Muscle layer of duodenum (tissue), 2 donors: Measurements from ENCODE around the gene AK8.

Experiments used
- H3K27ac ChIP-seq: one replicate; pipeline ENCODE4 v1.7.0; 2013; ENCODE audit warnings: mild to moderate bottlenecking, low read length
- H3K27me3 ChIP-seq: one replicate; pipeline ENCODE4 v1.7.0; 2013; ENCODE audit warnings: low read depth, mild to moderate bottlenecking, control low read depth, low read length
- H3K36me3 ChIP-seq, 2 donors: one replicate each; pipeline ENCODE4 v1.7.0; 2013; ENCODE audit warnings: low read length in 2 of 2, control low read depth in 1 of 2, mild to moderate bottlenecking in 1 of 2; ENCODE audit not compliant: insufficient read depth in 2 of 2, control insufficient read depth in 1 of 2
- H3K4me1 ChIP-seq, 2 donors: one replicate each; pipeline ENCODE4 v1.7.0; 2013; ENCODE audit warnings: low read length in 2 of 2, mild to moderate bottlenecking in 2 of 2, control low read depth in 1 of 2, moderate library complexity in 1 of 2; ENCODE audit not compliant: insufficient read depth in 2 of 2, control insufficient read depth in 1 of 2
- H3K4me3 ChIP-seq, 2 donors: one replicate each; pipeline ENCODE4 v1.7.0; 2013; ENCODE audit warnings: low read length in 2 of 2, low read depth in 1 of 2, mild to moderate bottlenecking in 1 of 2
- H3K9me3 ChIP-seq, 2 donors: one replicate each; pipeline ENCODE4 v1.7.0; 2013; ENCODE audit warnings: low read length in 2 of 2, control low read depth in 1 of 2, mild to moderate bottlenecking in 1 of 2; ENCODE audit not compliant: control insufficient read depth in 1 of 2
- donor health status: healthy.

AK8 gene

DNA sequence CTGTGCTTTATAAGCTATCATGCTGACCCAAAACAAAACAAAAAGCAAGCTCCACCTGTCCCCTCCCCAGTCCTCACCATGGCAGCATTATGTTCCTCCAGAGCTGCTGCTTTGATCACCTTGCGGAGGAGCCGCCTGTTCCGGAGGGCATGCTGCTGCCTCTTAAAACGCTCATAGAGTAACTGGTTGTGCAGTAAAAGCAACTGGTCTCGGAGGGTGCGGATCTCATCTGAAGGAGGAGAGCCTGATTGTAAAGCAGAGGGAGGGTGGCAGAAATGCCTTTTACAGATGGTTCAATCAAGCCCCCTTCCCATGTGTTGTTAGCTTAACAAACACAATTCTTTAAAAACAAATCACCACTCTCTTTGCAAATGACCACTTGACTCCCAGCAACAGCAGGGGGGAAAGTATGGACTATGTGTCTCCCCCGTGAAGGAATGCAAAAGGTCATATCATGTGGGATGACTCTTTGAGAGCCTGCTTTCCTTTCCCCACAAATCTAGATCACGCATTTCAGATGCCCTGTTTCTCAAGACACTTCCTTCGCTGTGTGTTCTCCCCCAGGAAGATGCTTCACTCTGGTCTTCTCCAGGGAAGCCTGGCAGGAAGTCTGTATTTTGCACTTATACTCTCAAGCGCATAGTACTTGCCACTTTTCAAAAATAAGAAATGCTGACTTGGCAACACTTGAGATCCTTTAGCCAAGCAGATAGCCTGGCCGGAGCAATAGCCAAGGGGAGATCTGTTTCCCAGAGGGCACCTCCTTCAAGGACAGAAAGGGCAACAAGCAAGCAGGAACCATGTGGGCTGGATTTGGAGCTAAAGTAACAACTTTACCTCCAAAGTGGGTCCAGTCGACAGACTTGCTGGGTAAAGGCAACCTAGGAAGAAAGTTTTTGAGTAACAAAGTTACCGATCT, 25.7 kb upstream of the AK8 start:
- H3K27me3 ChIP-seq: no peaks in the 10 kb centered on the region
- no peaks in the 10 kb centered on the region for H3K4me1 ChIP-seq
- no peak overlapping the region for H3K4me3 ChIP-seq
- no peaks in the 10 kb centered on the region for H3K9me3 ChIP-seq
- no peak overlapping the region for H3K27ac ChIP-seq
- H3K36me3 ChIP-seq: peaks cover 63 to 75% of the 10 kb centered on the region in 2 donors

DNA sequence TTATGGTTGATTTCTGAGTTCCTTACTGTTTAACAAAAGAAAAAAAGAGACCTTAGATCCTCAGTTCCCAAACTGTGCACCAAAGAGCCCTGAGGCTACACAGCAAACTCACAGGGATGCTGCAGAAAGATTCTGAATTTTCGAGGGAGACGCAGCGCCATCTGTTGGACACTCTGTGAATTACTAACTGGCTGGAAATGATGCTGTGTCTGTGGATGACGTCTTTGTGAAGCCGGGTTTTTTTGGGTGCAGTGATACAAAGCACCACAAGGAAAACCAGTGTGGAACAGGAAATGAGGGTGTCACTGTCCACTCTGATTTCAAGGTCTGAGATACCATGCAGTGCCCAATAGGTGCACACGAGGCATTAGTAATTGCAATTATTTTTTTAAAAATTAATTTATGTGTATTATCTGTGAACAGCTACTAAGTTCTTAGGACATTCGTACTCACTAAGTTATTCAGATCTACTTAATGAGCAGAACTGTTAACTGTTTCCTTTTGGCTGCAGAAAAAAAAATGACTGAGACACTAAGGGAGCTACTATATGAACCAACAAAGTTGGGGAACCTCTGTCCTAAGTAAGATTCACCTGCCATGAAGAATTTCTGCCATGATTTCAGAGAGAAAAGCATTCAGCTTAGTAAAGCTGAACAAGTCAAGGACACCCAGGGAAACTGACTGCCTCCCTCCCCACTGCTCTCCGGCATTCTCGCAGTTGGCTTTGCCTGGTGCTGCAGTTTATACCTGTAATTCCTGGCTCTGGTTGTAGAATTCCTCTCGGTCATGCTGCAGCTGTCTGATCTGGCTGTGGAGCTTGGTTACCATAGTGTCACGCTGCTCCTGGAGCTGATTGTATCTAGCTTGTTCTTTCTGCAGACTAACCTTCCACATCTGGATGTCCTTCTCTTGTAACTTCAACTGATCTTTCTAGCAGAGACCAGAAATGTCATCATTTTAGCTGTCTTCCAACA, 24.1 kb upstream of the AK8 start:
- H3K27ac ChIP-seq: no peak overlapping the region
- H3K27me3 ChIP-seq: no peaks in the 10 kb centered on the region
- H3K4me3 ChIP-seq: no peak overlapping the region
- H3K9me3 ChIP-seq: no peaks in the 10 kb centered on the region
- no peaks in the 10 kb centered on the region for H3K4me1 ChIP-seq
- peaks cover 74 to 82% of the 10 kb centered on the region in 2 donors for H3K36me3 ChIP-seq

DNA sequence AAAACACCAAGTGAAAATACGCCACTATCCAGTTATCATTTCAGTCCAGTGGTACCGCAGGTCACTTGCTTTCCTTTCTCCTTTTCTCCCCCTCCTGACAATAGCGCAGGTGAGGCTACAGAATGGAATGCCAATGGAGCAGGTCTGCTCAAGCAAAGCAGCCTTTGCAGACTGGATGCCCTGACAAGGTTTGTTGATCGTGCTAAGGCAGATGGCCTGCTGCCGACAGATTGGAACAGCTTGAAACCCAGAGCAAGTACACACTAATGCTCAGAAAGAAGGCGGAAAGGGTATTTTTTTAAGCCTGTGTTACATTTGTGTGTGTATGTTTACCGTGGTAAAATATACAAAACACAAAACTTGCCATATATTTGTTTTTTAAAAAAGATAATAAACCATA, 20.0 kb upstream of the AK8 start:
- Histone ChIP-seq H3K36me3 (peaks cover 69 to 80% of the 10 kb centered on the region in 2 donors), H3K9me3 (no peaks in the 10 kb centered on the region), H3K27ac (no peak overlapping the region), H3K4me1 (no peaks in the 10 kb centered on the region), H3K27me3 (no peaks in the 10 kb centered on the region), H3K4me3 (no peak overlapping the region)

DNA sequence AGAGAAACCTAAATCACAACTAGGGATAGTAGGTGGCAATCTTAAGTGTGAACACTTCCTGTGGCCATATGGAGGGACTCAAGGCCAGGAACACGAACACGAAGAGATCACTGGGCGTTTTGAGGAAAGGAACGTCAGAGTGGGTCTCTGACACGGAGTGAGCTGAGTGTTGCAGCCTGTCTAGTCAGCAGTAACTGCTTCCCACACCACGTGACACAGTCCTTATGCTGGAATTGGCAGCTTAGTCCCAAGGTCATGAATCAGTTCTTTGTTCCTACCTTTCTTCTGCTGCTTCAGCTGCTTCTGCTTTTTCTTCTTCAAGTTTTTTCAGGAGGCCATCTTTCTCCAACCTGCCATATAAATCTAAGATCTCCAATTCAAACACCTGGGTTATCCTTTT, 18.8 kb upstream of the AK8 start:
- Histone ChIP-seq H3K27me3 (no peaks in the 10 kb centered on the region), H3K9me3 (no peaks in the 10 kb centered on the region), H3K27ac (no peak overlapping the region), H3K4me3 (no peak overlapping the region), H3K36me3 (peaks cover 68 to 84% of the 10 kb centered on the region in 2 donors), H3K4me1 (no peaks in the 10 kb centered on the region)

DNA sequence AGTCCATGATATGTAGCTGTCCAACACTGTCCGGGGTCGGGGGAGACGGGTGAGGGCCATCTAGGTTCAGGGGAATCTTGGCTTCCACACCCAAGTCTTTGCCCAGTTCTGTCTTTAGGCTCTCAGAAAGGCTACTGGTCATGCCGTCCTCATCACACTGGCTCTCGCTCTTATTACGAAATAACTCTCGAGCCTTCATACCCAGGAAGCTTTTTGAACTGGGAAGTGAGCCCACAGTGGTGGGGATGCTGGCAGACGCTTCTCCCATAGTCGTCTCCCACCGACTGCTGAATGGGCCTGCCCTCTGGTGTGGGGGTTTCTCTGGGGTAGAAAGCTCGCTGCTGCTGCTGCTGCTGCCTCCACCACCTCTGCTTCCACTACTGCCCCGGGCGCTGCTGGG, 18.2 kb upstream of the AK8 start:
- no peaks in the 10 kb centered on the region for H3K27me3 ChIP-seq
- H3K4me3 ChIP-seq: no peak overlapping the region
- peaks cover 64 to 82% of the 10 kb centered on the region in 2 donors for H3K36me3 ChIP-seq
- H3K4me1 ChIP-seq: no peaks in the 10 kb centered on the region
- no peak overlapping the region for H3K27ac ChIP-seq
- H3K9me3 ChIP-seq: no peaks in the 10 kb centered on the region

DNA sequence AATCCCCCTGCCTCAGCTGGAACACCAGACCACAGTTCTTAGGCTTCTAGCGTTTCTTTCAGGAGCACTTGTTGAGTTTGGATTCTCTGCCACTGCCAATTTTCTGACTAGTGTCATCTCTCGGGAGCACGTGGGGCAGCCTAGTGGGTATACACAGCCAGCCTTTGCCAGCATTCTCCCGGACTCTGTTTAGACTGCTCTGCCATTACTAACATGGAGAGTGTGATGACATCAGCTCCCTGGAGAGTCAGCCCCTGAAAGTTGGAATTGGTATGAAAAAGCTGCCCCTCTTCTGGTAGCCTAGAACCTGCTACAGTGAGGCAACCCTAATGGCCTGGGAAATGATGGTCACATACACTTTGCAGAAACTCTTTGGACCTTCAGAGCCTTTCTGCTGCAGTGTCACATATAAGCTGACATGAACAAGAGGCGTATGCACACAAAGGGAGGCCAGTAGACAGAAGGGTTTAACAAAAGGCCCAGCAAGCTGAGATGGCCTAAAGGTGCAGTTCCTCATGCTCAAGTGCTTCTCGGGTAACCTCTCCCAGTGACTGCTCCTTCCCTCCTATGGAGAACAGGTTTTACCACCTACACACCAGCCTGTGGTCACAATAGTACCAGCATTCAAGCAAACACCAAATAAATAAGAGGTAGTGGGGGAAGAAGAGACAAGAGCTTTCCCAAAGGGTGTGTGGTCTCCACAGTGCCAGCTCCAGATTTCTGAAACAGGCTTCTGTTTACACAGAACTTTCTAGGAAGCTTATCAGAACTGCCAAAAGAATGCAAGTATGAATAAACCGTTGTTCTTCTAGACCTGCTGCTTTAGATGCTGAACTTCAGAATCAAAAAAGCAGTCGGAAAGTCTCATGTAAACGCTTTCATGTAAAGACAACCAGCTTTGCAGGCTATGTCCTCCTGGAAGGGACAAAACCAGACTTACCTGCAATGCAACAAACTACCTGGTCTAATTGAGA, 17.1 kb upstream of the AK8 start:
- H3K4me3 ChIP-seq: no peak overlapping the region
- H3K36me3 ChIP-seq: peaks cover 52 to 71% of the 10 kb centered on the region in 2 donors
- H3K27me3 ChIP-seq: no peaks in the 10 kb centered on the region
- H3K9me3 ChIP-seq: no peaks in the 10 kb centered on the region
- H3K4me1 ChIP-seq: no peaks in the 10 kb centered on the region
- no peak overlapping the region for H3K27ac ChIP-seq

DNA sequence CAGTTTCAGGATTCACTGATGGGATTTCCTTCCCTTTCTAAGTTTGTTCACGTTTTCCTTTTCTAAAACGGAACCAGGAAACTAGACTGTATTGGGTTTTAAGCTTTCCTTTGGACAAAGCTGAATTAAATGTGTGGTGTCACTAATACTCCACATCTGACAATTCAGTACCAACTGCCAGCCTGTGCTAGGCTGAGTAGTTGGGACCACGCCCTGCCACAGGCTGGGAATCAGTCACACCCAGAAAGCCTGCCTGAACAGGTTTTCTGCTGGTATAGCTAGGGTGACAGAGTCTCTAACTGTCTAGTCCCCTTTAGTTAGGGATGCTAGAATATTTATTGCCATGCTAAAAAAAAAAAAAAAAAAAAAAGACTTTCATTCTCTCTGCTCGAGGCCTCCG, 16.3 kb upstream of the AK8 start:
- H3K9me3 ChIP-seq: no peaks in the 10 kb centered on the region
- no peak overlapping the region for H3K27ac ChIP-seq
- H3K36me3 ChIP-seq: peaks cover 44 to 63% of the 10 kb centered on the region in 2 donors
- no peak overlapping the region for H3K4me3 ChIP-seq
- H3K27me3 ChIP-seq: no peaks in the 10 kb centered on the region
- no peaks in the 10 kb centered on the region for H3K4me1 ChIP-seq

DNA sequence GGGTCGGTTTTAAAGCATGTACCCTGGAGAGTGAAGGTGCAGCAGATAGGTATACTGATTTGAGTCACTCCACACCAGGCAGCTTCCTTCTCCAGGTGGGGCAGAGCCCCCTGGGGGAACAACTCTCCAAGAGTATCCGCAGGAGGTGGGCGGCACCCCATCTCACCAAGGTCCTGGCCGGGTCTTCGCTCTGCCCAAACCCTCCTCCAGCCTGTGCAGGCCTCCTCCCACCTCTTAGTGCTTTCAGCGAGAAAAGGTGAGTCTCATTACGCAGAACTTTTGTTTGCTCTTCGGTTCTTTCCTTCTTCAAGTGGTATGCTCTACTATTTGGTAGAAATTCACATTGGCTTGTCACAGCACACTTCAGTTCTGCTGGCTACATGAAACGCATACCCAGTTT, 14.3 kb upstream of the AK8 start:
- Histone ChIP-seq H3K27ac (no peak overlapping the region), H3K36me3 (peaks cover 36 to 51% of the 10 kb centered on the region in 2 donors), H3K9me3 (no peaks in the 10 kb centered on the region), H3K4me3 (no peak overlapping the region), H3K4me1 (no peaks in the 10 kb centered on the region), H3K27me3 (no peaks in the 10 kb centered on the region)

DNA sequence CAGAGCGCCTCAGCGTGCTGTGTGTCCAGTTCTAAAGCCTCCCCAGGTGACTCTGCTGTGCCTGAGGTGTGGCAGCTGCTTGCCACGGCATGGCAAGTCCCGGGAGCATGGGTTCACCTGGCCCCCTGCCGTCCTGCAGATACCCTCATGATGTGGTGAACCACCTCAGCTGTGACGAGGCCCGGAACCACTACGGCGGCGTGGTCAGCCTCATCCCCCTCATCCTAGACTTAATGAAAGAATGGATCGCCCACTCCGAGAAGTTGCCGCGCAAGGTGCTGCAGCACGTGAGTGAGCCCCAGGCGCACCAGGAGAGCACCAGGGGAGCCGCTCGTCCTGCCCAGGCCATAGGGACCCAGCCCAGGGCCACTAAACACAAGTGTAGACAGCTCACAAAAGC, 10.1 kb upstream of the AK8 start:
- Histone ChIP-seq H3K27me3 (no peaks in the 10 kb centered on the region), H3K4me3 (no peak overlapping the region), H3K4me1 (no peaks in the 10 kb centered on the region), H3K27ac (no peak overlapping the region), H3K36me3 (peaks cover 13 to 32% of the 10 kb centered on the region in 2 donors), H3K9me3 (no peaks in the 10 kb centered on the region)

DNA sequence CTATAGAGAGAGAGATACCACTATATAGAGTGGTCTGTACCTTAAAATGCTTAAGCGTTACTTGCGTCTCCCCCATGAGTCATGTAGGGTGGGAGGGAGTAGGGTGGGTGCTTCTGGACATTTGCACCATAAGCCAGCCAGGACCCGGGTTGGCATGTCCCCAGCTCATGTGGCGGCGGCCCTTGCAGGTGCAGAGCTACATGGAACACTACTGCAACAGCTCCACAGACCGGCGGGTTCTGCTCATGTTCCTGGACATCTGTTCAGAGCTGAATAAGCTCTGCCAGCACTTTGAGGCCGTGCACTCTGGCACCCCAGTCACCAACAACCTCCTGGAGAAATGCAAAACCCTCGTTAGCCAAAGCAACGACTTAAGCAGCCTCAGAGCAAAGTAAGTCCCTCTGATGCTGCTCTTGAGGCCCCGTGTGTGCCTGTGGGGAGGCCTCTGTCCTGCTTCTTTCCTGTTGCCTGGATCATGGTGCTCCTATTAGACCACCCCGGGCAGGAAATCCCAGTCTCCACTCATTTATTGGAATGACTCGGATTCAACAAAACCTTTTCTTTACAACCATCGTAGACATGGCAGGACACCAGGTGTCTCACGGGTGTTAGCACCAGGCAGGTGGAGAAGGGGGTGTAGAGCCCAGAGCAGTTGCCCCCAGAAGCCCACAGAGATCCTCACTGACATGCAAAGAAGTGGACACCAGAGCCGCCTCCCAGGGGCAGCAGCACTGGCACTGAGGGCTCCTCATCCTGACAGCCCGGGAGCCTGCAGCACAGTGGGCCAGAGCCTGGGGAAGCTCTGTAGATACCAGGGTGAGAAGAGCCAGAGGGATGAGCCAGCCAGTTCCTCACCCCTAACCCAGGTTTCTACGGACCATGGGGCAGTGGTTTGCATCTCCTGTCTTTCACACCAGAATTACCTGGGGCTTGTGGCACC, 9.4 kb upstream of the AK8 start:
- no peak overlapping the region for H3K4me3 ChIP-seq
- H3K9me3 ChIP-seq: no peaks in the 10 kb centered on the region
- H3K4me1 ChIP-seq: no peaks in the 10 kb centered on the region
- no peaks in the 10 kb centered on the region for H3K27me3 ChIP-seq
- H3K36me3 ChIP-seq: peaks cover 6 to 25% of the 10 kb centered on the region in 2 donors
- no peak overlapping the region for H3K27ac ChIP-seq
